CD4-positive, alpha-beta T cell treated with Interleukin-4 for 4 hours (primary cell): Measurements from ENCODE around the gene PIPOX.
"Not testable (repeated sequence)": the region's sequence is repeated elsewhere in the genome, so short reads cannot be mapped to it uniquely, and the experiment has no call there.

Experiments used
- DNase-seq: peaks from one replicate; pipeline ENCODE4 v3.0.0-alpha.2; 2020

The PIPOX gene

GRCh38 chr17:29076722-29077121 lies 33.8 kb downstream of the PIPOX start:
- no peak for DNase-seq

GRCh38 chr17:29077320-29077719 lies 34.4 kb downstream of the PIPOX start:
- DNase-seq = no peak

- no peak for DNase-seq
Measured at GRCh38 chr17:29078183-29079045, 35.5 kb downstream of the PIPOX start.

GRCh38 chr17:29079433-29079832 lies 36.5 kb downstream of the PIPOX start:
- DNase-seq = no peak

GRCh38 chr17:29079887-29080286 lies 36.9 kb downstream of the PIPOX start:
- DNase-seq = no peak

- no peak for DNase-seq
Measured at GRCh38 chr17:29080323-29080722, 37.4 kb downstream of the PIPOX start.

- DNase-seq = no peak
Measured at GRCh38 chr17:29080965-29081364, 38.0 kb downstream of the PIPOX start.

GRCh38 chr17:29084541-29085146 lies 41.7 kb downstream of the PIPOX start:
- no peak for DNase-seq

GRCh38 chr17:29085223-29085622 lies 42.3 kb downstream of the PIPOX start:
- DNase-seq = no peak

- DNase-seq = no peak
Measured at GRCh38 chr17:29086628-29087332, 43.8 kb downstream of the PIPOX start.

- DNase-seq = not testable (repeated sequence)
Measured at GRCh38 chr17:29088782-29089181, 45.8 kb downstream of the PIPOX start.

GRCh38 chr17:29089601-29090044 lies 46.7 kb downstream of the PIPOX start:
- no peak for DNase-seq

- no peak for DNase-seq
Measured at GRCh38 chr17:29090108-29090507, 47.2 kb downstream of the PIPOX start.

- no peak for DNase-seq
Measured at GRCh38 chr17:29090750-29091605, 48.0 kb downstream of the PIPOX start.

GRCh38 chr17:29091606-29092289 lies 48.8 kb downstream of the PIPOX start:
- no peak for DNase-seq

- no peak for DNase-seq
Measured at GRCh38 chr17:29093090-29093871, 50.3 kb downstream of the PIPOX start.

GRCh38 chr17:29094101-29094708 lies 51.3 kb downstream of the PIPOX start:
- no peak for DNase-seq

- DNase-seq = no peak
Measured at GRCh38 chr17:29095439-29095838, 52.5 kb downstream of the PIPOX start.

- DNase-seq = no peak
Measured at GRCh38 chr17:29096094-29096493, 53.2 kb downstream of the PIPOX start.

- no peak for DNase-seq
Measured at GRCh38 chr17:29099527-29099926, 56.6 kb downstream of the PIPOX start.

GRCh38 chr17:29100296-29100695 lies 57.4 kb downstream of the PIPOX start:
- DNase-seq = no peak
